Peyer's patch (tissue), 4 donors: Measurements from ENCODE around the gene MEGF6.

Source experiments
- POLR2A ChIP-seq, 2 donors: fragments of 450-650 bp; IDR thresholded peaks; one replicate each; pipeline ENCODE4 v1.5.1; 2017; ENCODE audit warnings: antibody characterized with exemption in 2 of 2, mild to moderate bottlenecking in 2 of 2, moderate library complexity in 2 of 2
- TF ChIP-seq, protein P1 (sequence below), 6 experiments: fragments of 450-650 bp in 4 of 6; fragments of 200-600 bp in 2 of 6; sonication (generic) in 1 of 6; IDR thresholded peaks; one replicate each; pipeline ENCODE4 v1.5.1; 2017 to 2019; ENCODE audit warnings: antibody characterized with exemption in 6 of 6, mild to moderate bottlenecking in 3 of 6, moderate library complexity in 1 of 6

DNA sequence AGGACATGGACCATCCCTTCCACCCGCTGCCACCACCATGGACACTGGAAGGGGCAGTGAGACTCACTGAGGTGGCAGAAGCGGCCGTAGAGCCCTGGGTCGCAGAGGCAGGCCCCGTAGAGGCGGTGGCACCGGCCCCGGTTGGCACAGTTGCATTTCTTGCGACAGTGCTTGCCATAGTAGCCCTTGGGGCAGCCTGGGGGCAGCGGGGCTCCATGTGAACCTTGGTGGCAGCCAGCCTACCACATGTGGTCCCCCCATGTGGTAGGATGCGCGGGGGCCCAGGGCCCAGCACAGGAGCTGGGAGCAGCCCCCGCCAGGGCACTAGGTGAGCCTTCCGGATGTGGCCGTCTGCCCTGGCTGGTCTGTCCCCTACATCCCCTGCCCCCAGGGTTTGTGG lies 105.3 kb downstream of the MEGF6 start:
- TF ChIP-seq, protein P1, sequence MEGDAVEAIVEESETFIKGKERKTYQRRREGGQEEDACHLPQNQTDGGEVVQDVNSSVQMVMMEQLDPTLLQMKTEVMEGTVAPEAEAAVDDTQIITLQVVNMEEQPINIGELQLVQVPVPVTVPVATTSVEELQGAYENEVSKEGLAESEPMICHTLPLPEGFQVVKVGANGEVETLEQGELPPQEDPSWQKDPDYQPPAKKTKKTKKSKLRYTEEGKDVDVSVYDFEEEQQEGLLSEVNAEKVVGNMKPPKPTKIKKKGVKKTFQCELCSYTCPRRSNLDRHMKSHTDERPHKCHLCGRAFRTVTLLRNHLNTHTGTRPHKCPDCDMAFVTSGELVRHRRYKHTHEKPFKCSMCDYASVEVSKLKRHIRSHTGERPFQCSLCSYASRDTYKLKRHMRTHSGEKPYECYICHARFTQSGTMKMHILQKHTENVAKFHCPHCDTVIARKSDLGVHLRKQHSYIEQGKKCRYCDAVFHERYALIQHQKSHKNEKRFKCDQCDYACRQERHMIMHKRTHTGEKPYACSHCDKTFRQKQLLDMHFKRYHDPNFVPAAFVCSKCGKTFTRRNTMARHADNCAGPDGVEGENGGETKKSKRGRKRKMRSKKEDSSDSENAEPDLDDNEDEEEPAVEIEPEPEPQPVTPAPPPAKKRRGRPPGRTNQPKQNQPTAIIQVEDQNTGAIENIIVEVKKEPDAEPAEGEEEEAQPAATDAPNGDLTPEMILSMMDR (IDR thresholded peaks at IDR 0.05): no peak
- no peak for TF ChIP-seq POLR2A (IDR thresholded peaks at IDR 0.05)
